DOHH2 (cell line): Measurements from ENCODE around the gene CTPS2.

Experiments
- H3F3A ChIP-seq: fragments of 200-600 bp; sonication (generic), shearing (Covaris generic); 2 replicates; pipeline ENCODE4 v1.6.0; 2016; ENCODE audit warnings: antibody characterized with exemption, mild to moderate bottlenecking; ENCODE audit not compliant: control insufficient read depth, insufficient read depth
- H3K27ac ChIP-seq: fragments of 200-600 bp; sonication (generic); 2 replicates; pipeline ENCODE4 v1.5.1; 2014; ENCODE audit warnings: low read depth, mild to moderate bottlenecking, low read length, moderate library complexity
- H3K27me3 ChIP-seq: fragments of 200-600 bp; sonication (generic); 2 replicates; pipeline ENCODE4 v1.6.1; 2014; ENCODE audit warnings: mild to moderate bottlenecking, low read length, mixed read lengths; ENCODE audit not compliant: control insufficient read depth
- H3K36me3 ChIP-seq: fragments of 200-600 bp; sonication (generic); 2 replicates; pipeline ENCODE4 v1.6.1; 2014; ENCODE audit warnings: mild to moderate bottlenecking, low read length, moderate library complexity, mixed read lengths; ENCODE audit not compliant: control insufficient read depth
- H3K4me1 ChIP-seq: fragments of 200-600 bp; sonication (generic); 2 replicates; pipeline ENCODE4 v1.6.1; 2014; ENCODE audit warnings: mild to moderate bottlenecking, low read length, mixed read lengths; ENCODE audit not compliant: control insufficient read depth
- H3K4me2 ChIP-seq: fragments of 200-600 bp; sonication (generic); 2 replicates; pipeline ENCODE4 v1.6.0; 2014; ENCODE audit warnings: mild to moderate bottlenecking, low read length, moderate library complexity
- H3K4me3 ChIP-seq: fragments of 200-600 bp; sonication (generic); 2 replicates; pipeline ENCODE4 v1.5.1; 2014; ENCODE audit warnings: mild to moderate bottlenecking, low read length, mixed read lengths
- H3K79me2 ChIP-seq: fragments of 200-600 bp; sonication (generic); 2 replicates; pipeline ENCODE4 v1.6.1; 2014; ENCODE audit warnings: mild to moderate bottlenecking, low read length, mixed read lengths; ENCODE audit not compliant: control insufficient read depth
- H3K9me2 ChIP-seq: fragments of 200-600 bp; sonication (generic); replicated peaks from 2 replicates; pipeline ENCODE4 v1.6.1; 2014; ENCODE audit warnings: mild to moderate bottlenecking, low read length, mixed read lengths; ENCODE audit not compliant: control insufficient read depth
- H3K9me3 ChIP-seq: fragments of 200-600 bp; sonication (generic); 2 replicates; pipeline ENCODE4 v1.6.1; 2014; ENCODE audit warnings: antibody characterized with exemption, low read length, mixed read lengths; ENCODE audit not compliant: control insufficient read depth, insufficient read depth
- H4K20me1 ChIP-seq: fragments of 200-600 bp; sonication (generic); 2 replicates; pipeline ENCODE4 v1.6.0; 2014; ENCODE audit warnings: low read depth, mild to moderate bottlenecking, antibody characterized with exemption, low read length, moderate library complexity; ENCODE audit not compliant: control insufficient read depth, insufficient read depth
- CTCF ChIP-seq: fragments of 200-600 bp; sonication (generic); IDR thresholded peaks from one replicate; pipeline ENCODE4 v1.5.1; 2014; ENCODE audit warnings: antibody characterized with exemption, mild to moderate bottlenecking, low read depth, low read length; ENCODE audit not compliant: poor library complexity, severe bottlenecking
- EZH2phosphoT487 ChIP-seq: fragments of 200-600 bp; sonication (generic); IDR thresholded peaks from 2 replicates; pipeline ENCODE4 v1.6.1; 2017; ENCODE audit warnings: borderline replicate concordance, mild to moderate bottlenecking, antibody characterized with exemption, low read length, moderate library complexity, mixed read lengths

The CTPS2 gene

GRCh38 chrX:16635596-16635995, 76.9 kb downstream of the CTPS2 start:
- Histone ChIP-seq H3K27ac (no peak overlapping the region), H3K36me3 (peaks cover 7% of the 10 kb centered on the region; the same call in 1 of the 2 replicates), H3K4me2 (no peak overlapping the region)

GRCh38 chrX:16635040-16635439, 77.4 kb downstream of the CTPS2 start:
- Histone ChIP-seq H3K4me2 (no peak overlapping the region), H3K27ac (no peak overlapping the region), H3F3A (no peaks in the 10 kb centered on the region), H4K20me1 (no peaks in the 10 kb centered on the region), H3K79me2 (no peaks in the 10 kb centered on the region), H3K4me1 (no peaks in the 10 kb centered on the region), H3K9me3 (no peaks in the 10 kb centered on the region), H3K36me3 (peaks cover 7% of the 10 kb centered on the region; the same call in 1 of the 2 replicates), H3K4me3 (no peak overlapping the region), H3K27me3 (no peaks in the 10 kb centered on the region), H3K9me2 (no peaks in the 10 kb centered on the region)
- TF ChIP-seq EZH2phosphoT487 (no peak), CTCF (no peak)

More at GRCh38 chrX:16635596-16635995, 76.9 kb downstream of the CTPS2 start:
- Histone ChIP-seq H4K20me1 (no peaks in the 10 kb centered on the region), H3K27me3 (no peaks in the 10 kb centered on the region), H3K4me3 (no peak overlapping the region), H3K9me3 (no peaks in the 10 kb centered on the region), H3F3A (no peaks in the 10 kb centered on the region), H3K4me1 (no peaks in the 10 kb centered on the region), H3K9me2 (no peaks in the 10 kb centered on the region), H3K79me2 (no peaks in the 10 kb centered on the region)
- TF ChIP-seq CTCF (no peak), EZH2phosphoT487 (no peak)

- TF ChIP-seq EZH2phosphoT487 = no peak
- TF ChIP-seq CTCF = no peak
- Histone ChIP-seq H3K4me3 (no peak overlapping the region), H3K27ac (no peak overlapping the region), H3K9me3 (no peaks in the 10 kb centered on the region), H3K4me2 (no peak overlapping the region), H4K20me1 (no peaks in the 10 kb centered on the region), H3F3A (no peaks in the 10 kb centered on the region), H3K79me2 (no peaks in the 10 kb centered on the region), H3K9me2 (no peaks in the 10 kb centered on the region), H3K36me3 (peaks cover 5% of the 10 kb centered on the region; the same call in 1 of the 2 replicates), H3K4me1 (no peaks in the 10 kb centered on the region), H3K27me3 (no peaks in the 10 kb centered on the region)
Measured at GRCh38 chrX:16633754-16634153, 78.7 kb downstream of the CTPS2 start.
